Lung microvascular endothelial cell (primary cell): Measurements from ENCODE around the gene KRT2. TPM values are rescaled to one million over a fixed set of nuclear protein-coding genes. Genes with fewer than 3 reads are reported as not detected.

Source experiments
- DNase-seq, 2 donors: peaks; one replicate each; pipeline versions ENCODE4 v3.0.0 to v3.0.0-alpha.2; 2010; ENCODE audit warnings: low read depth in 2 of 2
- total RNA-seq: library from RNA; depleted of rRNA; stranded (reverse); fragments of >200 nt; gene quantifications from 2 replicates; pipeline ENCODE4 v1.2.1, GENCODE V29; 2014

Gene KRT2
- total RNA-seq, 1 donor from 2014 or later = not detected

DNA sequence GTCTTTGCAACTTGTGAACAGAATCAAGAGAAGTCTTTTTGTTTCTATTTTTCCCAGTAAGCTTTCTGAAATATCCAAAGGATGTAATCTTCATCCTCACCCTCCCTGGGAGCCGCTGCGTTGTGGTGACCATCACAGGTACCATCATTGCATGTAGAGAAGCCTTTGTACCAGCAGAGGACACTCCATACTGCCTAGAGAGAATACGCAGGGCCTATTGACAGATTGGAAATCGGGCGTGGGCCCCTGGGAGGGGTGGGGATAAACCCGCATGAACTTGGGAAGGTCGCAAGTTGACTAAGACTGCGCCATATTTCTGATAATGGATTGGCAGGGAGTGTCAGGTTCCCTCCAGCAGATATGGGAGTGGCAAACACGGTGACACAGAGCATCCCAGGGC lies 15.5 kb upstream of the KRT2 start:
- no peak for DNase-seq

DNA sequence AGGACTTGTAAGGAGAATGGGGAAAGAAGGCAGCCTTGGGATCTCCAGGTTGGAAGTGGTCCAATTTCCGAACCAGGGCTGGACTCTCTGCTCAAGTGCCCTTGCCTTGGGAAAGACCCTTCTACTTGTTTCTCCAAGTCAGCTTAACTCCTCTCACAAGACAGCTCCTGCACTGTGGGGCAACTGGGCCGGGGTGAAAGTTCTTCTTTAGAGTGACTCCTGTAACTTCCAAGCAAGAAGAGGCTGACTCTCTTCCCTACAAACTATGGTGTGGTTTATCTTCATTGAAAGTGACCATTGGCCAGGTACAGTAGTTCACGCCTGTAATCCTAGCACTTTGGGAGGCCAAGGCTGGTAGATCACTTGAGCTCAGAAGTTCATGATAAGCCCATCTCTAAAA lies 14.5 kb upstream of the KRT2 start:
- no peak for DNase-seq

DNA sequence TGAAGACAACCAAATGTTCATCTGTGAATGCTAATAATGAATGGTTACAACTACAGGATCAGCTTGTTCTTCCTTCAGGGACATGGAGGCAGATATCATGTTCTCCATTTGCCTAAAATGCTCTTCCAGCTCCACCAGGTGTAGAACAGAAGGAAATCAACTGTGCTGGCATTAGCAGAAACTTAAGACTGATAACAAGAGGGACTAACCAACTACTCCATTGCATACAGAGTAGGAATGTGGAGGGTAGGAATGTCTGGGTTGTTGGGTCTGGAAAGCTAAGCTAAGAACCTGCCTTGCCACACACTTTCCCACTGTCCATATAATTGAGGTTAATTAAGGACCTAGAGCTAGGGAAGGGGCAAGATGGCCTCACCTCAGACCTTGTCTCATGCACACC lies 11.4 kb upstream of the KRT2 start:
- DNase-seq = no peak

DNA sequence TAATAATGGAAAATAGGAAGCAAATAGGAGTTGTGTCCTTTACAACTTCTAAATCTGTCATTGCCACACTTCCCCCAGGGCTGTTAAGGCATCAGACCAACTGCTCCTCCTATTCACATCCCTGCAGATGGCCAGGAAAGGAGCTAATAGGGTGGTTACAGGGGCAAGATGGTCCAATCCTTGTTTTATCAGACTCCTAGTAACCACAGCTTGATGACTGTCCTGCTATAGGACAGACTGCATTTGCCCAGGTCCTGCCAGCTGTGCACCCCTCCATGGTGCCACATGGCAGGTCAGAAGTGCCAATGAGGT lies 10.9 kb upstream of the KRT2 start:
- no peak for DNase-seq

DNA sequence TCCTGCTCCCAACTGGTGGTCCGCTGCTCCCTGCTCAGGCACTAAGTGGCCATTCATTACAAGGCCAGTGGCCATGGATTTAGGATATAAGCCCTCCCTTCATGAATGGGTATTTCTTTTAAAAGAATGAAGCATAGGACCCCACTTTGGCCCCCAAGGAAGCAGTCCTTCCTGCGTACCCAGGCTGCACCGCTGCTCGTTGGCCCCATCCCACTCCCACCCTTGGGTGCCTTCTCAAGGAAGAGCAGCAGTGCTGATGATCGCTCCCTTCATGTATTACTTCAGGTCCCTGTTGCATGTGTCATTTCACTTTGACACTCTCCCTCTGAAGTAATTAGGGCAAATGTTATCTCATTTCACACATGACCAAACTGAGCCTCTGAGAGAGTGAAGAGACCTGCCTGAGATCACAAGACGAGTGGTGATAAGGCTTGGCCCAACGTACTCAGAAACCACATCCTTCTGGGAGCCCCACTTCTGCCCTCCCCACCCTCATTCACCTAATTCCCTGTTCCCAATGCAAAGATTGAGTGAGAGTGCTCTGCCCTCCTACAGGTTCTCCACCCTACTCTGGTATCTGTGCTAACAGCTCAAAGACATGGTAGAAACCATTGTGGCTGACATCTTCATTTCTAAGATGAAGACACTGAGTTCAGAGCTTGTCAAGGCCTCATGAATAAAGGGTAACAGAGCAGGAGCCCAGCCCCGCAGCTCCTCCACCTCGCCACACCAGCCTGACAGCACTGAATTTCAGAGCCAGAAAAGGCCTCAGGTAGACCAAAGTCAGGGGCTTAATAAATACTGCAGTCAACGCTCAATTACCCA lies 10.3 kb upstream of the KRT2 start:
- DNase-seq = no peak

DNA sequence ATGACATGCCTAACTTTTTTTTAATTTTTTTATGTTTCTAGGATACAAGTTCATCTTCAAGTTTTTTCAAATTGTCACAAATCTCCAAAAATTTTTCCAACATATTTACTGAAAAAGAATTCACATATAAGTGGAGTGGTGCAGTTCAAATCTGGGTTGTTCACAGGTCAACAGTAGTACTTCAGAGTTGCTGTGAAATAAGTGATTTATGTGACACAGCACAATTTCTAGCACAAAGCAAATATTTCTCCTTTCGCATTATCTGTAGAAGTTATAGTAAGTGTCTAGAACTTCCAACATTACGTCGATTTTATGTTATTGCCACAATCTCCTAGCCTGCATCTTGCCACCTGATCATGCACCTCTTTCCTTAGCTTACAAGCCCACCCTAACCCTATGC lies 9.7 kb upstream of the KRT2 start:
- DNase-seq = no peak

DNA sequence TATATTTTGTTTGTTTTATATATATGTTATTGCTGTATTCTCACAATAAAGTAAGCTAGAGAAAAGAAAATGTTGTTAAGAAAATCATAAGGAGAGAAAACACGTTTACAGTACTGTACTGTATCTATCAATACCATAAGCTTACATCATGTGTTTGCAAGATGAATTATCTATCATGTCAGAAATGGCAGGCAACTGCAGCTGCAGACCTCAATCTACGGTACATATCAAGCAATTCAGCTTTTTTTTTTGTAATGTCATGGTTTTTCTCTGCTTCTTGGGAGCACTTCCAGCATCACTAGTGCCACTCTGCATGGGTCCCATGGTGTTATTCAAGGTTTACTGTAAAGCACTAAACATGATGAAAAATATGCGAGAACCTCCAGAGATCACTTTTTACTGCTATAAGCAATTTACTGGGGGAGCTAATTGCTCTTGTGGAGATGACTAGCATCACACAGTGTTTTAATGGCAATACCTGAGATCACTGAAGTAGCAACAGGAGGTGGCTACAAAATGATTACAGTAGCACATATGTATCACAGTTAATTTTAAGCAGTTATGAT lies 9.0 kb upstream of the KRT2 start:
- no peak for DNase-seq

DNA sequence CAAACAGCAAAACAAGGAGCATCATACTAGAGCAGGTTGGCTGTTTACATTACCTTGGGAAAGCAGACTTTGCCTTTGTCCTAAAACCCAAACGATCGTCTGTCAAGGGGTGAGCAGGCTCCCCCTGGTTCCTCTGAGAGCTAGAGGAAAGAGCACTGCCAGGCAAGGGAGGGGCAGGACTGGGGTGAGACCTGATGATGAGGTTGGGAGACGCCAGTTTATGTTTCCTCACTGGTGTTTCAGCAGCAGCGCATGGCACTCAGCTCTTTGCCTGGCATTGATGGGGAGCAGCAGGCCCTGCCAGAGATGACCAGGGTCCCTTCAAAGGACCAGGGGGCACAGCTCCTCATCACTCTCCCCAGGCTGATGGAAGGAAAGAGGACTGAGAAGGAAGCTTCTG lies 7.9 kb upstream of the KRT2 start:
- DNase-seq = no peak

DNA sequence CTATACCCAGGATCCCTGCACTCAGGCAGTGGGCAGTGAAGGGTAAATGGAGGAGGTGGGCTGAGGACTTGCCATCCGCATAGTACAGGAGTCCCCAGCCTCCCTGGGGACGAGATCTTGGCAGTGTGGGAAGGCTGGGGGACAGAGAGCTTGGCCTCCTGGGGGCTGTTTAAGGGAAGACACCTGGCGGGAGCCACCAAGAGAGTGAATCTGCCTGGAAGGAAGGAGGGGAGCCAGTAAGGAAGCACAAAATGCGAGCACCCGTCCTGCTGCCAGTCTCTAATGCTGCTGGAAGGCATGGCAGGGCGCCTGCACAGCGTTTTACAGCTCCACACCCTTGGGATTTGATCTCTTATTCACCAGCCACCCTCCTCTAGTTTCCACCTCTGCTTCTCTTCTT lies 7.4 kb upstream of the KRT2 start:
- DNase-seq = no peak

DNA sequence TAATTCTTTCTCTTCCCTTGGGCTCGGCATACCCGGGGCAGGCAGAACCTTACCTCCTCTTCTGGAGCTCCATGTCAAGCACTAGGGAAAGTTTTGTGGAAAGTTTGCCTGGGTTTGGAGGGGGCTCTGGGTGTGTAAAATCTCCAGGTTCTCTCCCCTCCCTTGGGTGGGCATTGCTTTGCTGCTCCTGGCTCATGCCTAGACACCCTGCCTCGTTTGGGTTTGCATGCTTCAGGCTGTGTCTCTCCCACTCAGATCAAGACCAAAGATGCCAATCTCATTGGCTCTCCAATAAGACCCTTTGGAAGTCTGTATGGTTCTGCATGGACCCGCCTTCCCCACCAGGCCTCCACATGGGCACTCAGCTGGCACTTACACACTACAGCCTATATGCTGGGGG lies 6.2 kb upstream of the KRT2 start:
- no peak for DNase-seq

DNA sequence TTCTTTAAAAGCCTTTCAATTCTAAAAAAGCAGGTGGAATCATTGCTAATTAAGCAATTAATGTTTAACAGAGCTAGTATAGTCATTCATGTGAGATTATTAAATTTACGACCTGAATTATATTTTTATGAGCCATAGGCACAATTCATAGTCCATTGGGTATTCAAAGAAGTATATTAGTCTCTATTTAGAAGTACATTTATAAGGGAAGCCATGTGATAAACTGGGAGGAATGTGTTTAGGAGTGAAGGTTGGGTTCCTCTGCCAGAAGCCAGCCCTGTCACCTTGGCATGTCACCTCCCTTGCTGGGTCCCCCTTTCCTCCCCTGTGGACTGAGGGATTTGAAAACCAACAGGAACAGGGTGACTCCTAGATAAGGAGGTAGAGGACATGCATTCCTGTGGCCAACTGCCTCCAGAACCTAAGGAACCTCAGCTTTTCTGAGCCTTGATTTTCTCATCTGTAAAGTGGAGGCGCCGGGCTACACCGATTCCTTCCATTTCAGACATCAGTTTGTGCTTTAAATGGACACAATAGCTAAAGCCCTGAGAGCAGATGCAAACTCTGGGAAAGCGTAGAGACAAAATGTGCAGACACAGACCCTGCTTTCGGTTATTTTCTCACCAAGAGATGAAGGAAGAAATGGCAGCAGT lies 5.4 kb upstream of the KRT2 start:
- no peak for DNase-seq

DNA sequence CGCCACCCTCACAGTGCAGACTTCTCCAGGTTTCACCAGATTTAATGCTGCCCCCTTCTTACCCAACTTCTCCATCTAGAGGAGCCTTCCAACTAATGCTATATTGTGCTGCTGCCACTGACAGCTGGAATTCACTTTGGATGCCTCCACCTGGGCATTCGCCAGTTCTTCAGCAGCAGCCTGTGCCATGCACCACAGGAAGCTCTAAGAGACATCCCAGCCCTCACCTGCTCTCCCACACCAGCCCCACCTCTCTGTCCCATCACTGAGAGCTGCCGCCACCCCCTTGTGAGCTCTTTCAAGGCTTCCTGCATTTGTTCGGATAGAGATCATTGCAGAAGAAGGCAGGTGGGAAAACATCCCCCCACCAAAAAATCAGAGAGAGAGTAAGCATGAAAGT lies 4.6 kb upstream of the KRT2 start:
- DNase-seq = no peak

DNA sequence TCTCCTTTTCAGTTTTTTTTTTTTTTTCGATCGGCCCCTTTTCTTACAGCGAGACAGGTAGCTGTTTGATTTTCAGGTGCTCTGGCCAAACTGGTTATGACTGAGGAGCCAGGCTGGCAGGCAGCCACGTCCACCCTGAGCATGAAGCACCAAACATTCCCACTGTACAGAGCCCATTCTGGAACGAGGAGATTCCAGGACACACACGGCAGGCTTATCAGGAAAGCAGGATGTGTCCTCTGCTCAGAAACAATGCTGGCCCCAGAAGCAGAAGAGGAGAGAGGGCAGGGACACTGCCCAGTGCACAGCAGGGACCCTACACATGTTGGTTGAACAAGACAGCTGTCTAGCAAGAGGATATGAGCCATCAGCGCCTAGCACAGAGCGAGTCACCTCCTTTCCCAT lies 3.7 kb upstream of the KRT2 start:
- peak in 1 of 2 donors; percentile 60 for DNase-seq

DNA sequence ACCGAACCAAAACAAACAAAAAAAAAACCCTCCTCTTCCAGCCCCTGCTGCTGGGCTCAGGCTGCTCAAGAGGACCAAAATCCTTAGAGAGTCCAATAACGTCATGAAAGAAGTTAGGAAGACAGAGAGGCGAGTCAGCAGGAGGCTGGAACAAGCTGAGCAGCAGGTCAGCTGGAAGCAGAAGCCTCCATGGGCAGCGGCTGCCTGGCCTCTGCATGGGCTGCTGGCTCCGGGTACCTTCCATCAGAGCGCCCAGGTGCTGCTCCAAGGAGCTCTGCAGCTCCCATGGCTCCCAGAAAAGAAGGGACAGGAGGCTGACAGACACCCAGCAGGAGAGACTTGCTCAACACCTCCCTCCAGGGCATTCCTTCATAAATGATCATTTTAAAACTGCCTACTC lies 3.2 kb upstream of the KRT2 start:
- no peak for DNase-seq

DNA sequence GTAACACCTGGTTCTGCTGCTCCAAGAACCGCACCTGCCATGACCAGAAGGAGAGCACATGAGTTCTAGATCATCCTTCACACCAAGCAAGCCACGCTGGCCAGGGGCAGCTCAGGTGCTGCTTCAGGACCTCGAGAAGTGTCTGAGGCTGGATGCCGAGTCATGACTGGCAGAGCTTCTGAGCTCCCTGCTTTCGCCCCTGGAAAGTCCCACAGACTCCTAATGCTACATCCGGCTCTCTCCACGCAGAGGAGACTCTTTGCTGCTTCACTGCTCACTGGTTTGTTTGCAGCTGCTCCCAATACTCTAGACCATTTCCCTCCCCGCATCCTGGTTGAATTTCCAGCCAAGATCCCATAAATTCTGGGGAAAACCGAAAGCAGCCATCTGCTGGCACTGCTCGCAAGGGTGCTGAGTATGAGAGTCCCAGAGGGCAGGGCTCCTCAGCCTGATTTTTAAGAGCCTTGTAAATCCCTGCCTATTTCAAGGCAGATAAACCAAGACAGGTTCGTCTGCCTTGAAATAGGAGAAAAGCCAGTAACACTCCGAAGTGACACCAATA lies 1.4 kb downstream of the KRT2 start:
- DNase-seq = no peak

DNA sequence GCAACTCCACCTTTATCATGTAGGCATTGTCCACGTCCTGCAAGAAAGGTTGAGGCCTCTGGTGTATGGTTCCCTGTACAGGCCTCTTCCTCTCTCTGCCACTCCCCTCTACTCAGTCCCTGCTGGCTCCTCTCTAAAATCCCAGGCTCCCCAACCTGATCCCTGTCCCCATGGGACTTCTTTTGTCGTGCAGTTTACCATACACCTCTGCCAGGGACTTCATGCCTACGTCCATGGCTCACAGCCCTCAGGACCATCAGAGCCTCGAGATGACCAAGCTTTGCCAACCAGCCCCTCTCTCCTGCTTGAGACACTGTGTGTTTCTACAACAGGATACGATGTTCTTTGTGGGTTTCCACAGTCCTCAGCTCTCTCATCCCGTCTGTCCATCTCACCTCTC lies 2.9 kb downstream of the KRT2 start:
- DNase-seq = no peak

DNA sequence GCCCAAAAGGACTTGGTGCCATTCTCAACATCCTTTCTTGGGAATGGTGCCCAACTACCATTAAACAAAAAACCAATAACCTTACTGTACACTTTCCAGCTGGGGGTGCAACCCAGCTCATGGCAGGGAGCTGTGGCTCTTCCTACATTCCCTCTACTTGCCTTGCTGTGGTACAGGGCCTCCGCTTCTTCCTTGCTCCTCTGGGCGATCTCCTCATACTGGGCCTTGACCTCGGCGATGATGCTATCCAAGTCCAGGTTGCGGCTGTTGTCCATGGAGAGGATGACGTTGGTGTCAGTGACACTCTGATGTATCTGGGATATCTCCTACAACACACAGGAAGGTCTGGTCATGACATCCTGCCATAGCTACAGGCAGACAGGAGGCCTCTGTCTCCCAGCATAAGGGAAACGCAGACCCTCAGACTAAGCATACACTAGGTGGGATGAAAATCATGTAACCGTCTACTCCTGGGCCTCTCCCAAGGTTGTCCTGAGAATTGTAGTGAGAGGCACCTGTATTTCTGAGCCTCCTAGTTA lies 3.9 kb downstream of the KRT2 start:
- no peak for DNase-seq

DNA sequence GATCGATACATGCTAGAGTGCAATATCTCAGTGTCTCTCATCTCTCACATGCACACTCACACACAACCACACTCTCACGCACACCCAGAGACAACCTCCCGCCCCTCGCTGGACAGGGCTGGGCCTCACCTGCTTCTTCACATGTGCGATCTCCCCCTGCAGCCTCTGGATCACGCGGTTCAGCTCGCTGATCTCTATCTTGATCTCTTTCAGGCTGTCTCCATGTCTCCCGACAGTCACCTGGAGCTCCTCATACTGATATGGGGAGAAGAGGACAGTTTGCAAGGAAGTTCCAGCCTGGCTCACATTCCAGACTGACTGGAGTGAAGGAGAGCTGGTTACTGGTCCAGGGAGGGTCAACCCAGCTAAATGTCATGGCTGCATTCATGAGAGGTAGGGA lies 4.4 kb downstream of the KRT2 start:
- no peak for DNase-seq

DNA sequence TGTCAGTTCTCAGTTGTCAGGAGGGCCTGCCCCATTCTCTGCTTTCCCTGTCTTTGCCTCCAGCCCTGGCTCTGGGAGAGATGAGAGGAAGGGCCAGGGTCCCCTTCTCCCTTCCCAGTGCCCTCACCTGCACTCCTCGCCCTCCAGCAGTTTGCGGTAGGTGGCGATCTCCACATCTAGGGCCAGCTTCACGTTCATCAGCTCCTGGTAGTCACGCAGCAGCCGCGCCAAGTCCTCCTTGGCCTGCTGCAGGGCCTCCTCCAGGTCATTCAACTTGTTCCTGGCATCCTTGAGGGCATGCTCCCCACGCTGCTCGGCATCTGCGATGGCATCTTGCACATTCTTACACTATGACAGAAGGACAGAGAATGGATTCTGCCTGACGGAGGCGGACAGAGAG lies 5.4 kb downstream of the KRT2 start:
- DNase-seq = no peak

DNA sequence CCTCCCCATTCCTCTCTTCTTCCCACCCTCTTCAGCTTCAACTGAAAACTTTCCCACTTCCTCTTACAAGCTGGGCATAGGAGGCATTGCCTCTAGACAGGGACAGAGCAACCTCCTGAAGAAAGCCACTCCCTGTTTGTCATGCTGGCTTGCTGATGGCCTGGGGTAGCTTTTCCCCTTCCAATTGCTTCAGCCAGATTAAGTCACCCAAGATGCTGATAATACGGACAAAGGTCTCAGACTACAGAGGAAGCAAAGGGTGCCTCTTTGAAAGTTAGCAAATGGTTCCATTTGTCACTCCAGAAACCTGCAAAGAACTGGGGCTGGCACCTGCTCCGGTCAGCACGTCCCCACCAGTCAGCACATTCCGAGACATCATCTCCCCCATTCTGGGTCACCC lies 6.0 kb downstream of the KRT2 start:
- no peak for DNase-seq

DNA sequence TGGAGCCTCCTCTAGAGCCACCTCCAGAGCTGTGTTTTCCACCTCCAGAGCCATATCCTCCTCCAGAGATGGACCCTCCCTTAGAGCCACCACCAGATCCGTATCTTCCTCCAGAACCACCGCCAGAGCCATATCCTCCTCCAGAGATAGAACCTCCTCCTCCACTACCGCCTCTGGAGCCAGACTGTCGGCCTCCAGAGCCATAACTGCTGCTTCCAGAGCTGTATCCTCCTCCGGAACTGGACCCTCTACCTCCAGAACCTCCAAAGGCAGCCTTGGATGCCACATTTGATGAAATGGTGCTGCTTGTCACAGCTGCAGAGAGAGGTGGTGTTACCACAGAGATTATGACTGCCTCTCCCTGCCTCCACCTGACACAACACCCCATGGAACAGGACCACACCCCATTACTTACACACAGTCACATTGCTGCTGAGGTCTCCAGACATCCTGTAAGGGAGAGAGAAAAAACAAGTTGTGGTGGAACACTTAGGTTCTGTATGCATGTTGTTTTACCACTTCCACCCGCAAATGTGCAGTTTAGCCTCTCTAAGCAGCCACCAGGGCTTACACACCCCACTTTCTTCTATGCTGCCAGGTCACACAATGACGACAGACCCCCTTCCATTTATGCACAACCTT lies 6.8 kb downstream of the KRT2 start:
- DNase-seq = no peak

DNA sequence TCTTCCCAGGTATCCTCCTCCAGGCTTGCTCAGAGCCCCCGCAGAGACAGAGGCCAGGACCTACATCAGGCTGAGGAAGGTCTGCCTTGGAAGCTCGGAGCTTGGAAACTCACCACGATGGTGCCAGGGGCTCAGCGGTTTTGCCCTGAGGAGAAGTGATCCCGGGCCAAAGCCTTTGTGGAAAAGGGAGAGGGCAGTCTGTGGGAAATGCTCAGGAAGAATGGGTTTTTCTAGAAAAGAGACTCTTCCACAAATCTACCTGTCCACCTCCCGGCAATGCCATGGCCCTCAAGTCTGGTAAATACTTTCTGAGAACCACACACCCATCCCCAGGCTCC lies 8.0 kb downstream of the KRT2 start:
- DNase-seq = no peak
